SU-DHL-6 (cell line): ENCODE data around the gene GPR150.

ENCODE experiments used
- H2AFZ ChIP-seq: fragments of 200-600 bp; sonication (generic); 2 replicates; pipeline ENCODE4 v1.6.1; 2014; ENCODE audit warnings: low read depth, mild to moderate bottlenecking, moderate library complexity, mixed read lengths, antibody characterized with exemption, low read length; ENCODE audit not compliant: severe bottlenecking
- H3F3A ChIP-seq: fragments of 200-600 bp; shearing (Covaris generic); 2 replicates; pipeline ENCODE4 v1.6.0; 2016; ENCODE audit warnings: antibody characterized with exemption, mild to moderate bottlenecking; ENCODE audit not compliant: insufficient read depth
- H3K27ac ChIP-seq: fragments of 200-600 bp; sonication (generic); 2 replicates; pipeline ENCODE4 v1.5.1; 2016; ENCODE audit warnings: low read depth, mild to moderate bottlenecking, low read length, moderate library complexity, mixed read lengths
- H3K27me3 ChIP-seq: fragments of 200-600 bp; sonication (generic), shearing (Covaris generic); 2 replicates; pipeline ENCODE4 v1.6.0; 2014; ENCODE audit warnings: mild to moderate bottlenecking, low read length
- H3K36me3 ChIP-seq: fragments of 200-600 bp; sonication (generic); 2 replicates; pipeline ENCODE4 v1.6.1; 2014; ENCODE audit warnings: mild to moderate bottlenecking, low read length, mixed read lengths
- H3K4me2 ChIP-seq: fragments of 300-600, 200-600 bp; shearing (Covaris generic), sonication (generic); 2 replicates; pipeline ENCODE4 v1.6.0; 2014; ENCODE audit warnings: low read length, low read depth, mild to moderate bottlenecking; ENCODE audit not compliant: poor library complexity, severe bottlenecking
- H3K4me3 ChIP-seq: fragments of 200-600 bp; sonication (generic); 2 replicates; pipeline ENCODE4 v1.5.1; 2014; ENCODE audit warnings: antibody characterized with exemption, low read length, mild to moderate bottlenecking, mixed read lengths; ENCODE audit not compliant: insufficient read depth, poor library complexity, severe bottlenecking
- H3K79me2 ChIP-seq: fragments of 200-600 bp; sonication (generic); 2 replicates; pipeline ENCODE4 v1.6.1; 2014; ENCODE audit warnings: mild to moderate bottlenecking, low read length, moderate library complexity; ENCODE audit not compliant: insufficient read depth
- H3K9ac ChIP-seq: fragments of 200-600 bp; sonication (generic); 2 replicates; pipeline ENCODE4 v1.7.0; 2014; ENCODE audit warnings: mild to moderate bottlenecking, low read length
- H3K9me2 ChIP-seq: fragments of 200-600 bp; sonication (generic); replicated peaks from 2 replicates; pipeline ENCODE4 v1.6.1; 2014; ENCODE audit warnings: low read length; ENCODE audit not compliant: insufficient read depth
- H3K9me3 ChIP-seq: fragments of 200-600 bp; sonication (generic); 2 replicates; pipeline ENCODE4 v1.6.1; 2014; ENCODE audit warnings: low read length, mixed read lengths; ENCODE audit not compliant: insufficient read depth
- H4K20me1 ChIP-seq: fragments of 200-600 bp; sonication (generic); 2 replicates; pipeline ENCODE4 v1.6.1; 2014; ENCODE audit warnings: low read depth, mild to moderate bottlenecking, antibody characterized with exemption, low read length, moderate library complexity, mixed read lengths
- EZH2phosphoT487 ChIP-seq: fragments of 200-600 bp; sonication (generic), shearing (Covaris generic); conservative IDR thresholded peaks from 2 replicates; pipeline ENCODE4 v1.6.1; 2018; ENCODE audit warnings: mild to moderate bottlenecking, antibody characterized with exemption, low read length, moderate library complexity, mixed read lengths
- TF ChIP-seq, protein P1 (sequence below): fragments of 200-600 bp; sonication (generic); IDR thresholded peaks from one replicate; pipeline ENCODE4 v1.5.1; 2017; ENCODE audit warnings: antibody characterized with exemption, mild to moderate bottlenecking, low read length, moderate library complexity; ENCODE audit not compliant: insufficient read depth, poor library complexity, severe bottlenecking

The GPR150 gene

DNA sequence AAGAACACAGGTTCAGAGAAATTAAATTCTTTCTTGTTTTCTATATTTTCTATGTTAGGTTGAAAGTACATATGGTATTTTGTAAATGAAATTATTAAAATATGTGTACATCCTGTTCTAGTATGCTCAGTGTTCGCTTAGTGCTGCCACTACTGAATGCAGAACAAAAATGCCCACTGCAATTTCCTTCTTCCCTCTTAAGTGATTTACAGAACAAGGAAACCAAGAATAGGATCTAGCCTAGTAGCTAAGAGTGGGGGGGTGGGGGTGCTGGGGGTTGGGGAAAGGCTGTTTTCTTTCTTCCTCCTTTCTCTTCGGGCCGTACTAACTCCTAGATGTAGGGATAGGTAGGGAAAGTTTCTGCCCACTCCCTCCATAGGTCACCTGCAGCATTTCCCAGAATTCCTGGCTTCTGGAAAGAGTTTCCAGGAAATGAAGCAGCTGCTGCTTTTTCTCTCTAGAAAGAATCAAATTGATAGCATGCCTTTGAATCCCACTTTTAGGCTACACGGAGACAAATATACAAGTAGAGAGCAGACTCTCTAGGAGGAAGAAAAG lies 47.3 kb downstream of the GPR150 start:
- Histone ChIP-seq H3K36me3 (no peaks in the 10 kb centered on the region), H3K4me3 (no peak overlapping the region), H3K9ac (no peak overlapping the region), H3K27me3 (no peaks in the 10 kb centered on the region), H3K27ac (no peak overlapping the region), H3K79me2 (no peaks in the 10 kb centered on the region), H3F3A (no peaks in the 10 kb centered on the region), H3K9me3 (no peaks in the 10 kb centered on the region), H3K4me2 (no peak overlapping the region), H2AFZ (no peak overlapping the region), H3K9me2 (no peaks in the 10 kb centered on the region), H4K20me1 (no peaks in the 10 kb centered on the region)
- TF ChIP-seq, protein P1, sequence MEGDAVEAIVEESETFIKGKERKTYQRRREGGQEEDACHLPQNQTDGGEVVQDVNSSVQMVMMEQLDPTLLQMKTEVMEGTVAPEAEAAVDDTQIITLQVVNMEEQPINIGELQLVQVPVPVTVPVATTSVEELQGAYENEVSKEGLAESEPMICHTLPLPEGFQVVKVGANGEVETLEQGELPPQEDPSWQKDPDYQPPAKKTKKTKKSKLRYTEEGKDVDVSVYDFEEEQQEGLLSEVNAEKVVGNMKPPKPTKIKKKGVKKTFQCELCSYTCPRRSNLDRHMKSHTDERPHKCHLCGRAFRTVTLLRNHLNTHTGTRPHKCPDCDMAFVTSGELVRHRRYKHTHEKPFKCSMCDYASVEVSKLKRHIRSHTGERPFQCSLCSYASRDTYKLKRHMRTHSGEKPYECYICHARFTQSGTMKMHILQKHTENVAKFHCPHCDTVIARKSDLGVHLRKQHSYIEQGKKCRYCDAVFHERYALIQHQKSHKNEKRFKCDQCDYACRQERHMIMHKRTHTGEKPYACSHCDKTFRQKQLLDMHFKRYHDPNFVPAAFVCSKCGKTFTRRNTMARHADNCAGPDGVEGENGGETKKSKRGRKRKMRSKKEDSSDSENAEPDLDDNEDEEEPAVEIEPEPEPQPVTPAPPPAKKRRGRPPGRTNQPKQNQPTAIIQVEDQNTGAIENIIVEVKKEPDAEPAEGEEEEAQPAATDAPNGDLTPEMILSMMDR, result no peak
- TF ChIP-seq EZH2phosphoT487, result no peak

DNA sequence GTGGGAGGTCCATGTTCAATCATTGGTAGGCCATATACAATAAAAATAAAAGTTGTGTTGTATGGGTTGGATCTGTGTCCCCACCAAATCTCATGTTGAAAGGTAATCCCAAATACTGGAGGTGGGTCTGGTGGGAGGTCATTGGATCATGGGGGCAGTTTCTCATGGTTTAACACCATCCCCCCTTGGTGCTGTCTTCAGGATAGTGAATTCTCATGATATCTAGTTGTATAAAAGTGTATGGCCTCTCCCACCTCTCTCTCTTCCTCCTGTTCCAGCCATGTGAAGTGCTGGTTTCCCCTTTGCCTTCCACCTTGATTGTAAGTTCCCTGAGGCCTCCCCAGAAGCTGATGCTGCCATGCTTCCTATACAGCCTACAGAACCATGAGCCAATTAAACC lies 47.8 kb downstream of the GPR150 start:
- no peak overlapping the region for H3K4me2 ChIP-seq
- no peaks in the 10 kb centered on the region for H3K27me3 ChIP-seq
- H3K9ac ChIP-seq, result no peak overlapping the region
- H4K20me1 ChIP-seq, result no peaks in the 10 kb centered on the region
- H3K4me3 ChIP-seq, result no peak overlapping the region
- no peaks in the 10 kb centered on the region for H3F3A ChIP-seq
- TF ChIP-seq EZH2phosphoT487, result no peak
- TF ChIP-seq, protein P1, result no peak
- H3K79me2 ChIP-seq, result no peaks in the 10 kb centered on the region
- no peaks in the 10 kb centered on the region for H3K9me3 ChIP-seq
- no peak overlapping the region for H3K27ac ChIP-seq
- H3K36me3 ChIP-seq, result no peaks in the 10 kb centered on the region
- no peaks in the 10 kb centered on the region for H3K9me2 ChIP-seq
- H2AFZ ChIP-seq, result no peak overlapping the region

DNA sequence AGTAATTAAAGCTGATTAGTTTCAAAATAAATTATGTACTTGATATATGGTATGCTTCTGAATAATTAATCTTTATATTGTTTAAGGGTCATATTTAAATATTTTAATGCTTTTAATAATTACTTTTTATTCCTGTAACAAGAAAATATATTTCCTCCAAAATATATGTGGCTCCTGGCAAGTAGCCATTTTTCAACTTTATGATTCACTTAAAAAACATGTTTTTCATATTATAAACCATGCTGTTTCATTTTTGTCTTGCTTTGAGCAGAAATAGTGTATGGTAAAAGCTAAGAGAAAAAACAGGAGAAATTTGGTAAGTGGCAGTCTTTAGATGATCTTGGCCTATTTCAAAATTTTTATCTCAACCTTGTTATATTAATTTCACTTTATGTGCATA lies 48.3 kb downstream of the GPR150 start:
- Histone ChIP-seq H3K27me3 (no peaks in the 10 kb centered on the region), H3K9me2 (no peaks in the 10 kb centered on the region), H3K79me2 (no peaks in the 10 kb centered on the region), H3K4me3 (no peak overlapping the region), H3K9ac (no peak overlapping the region), H3K9me3 (no peaks in the 10 kb centered on the region), H3K27ac (no peak overlapping the region), H2AFZ (no peak overlapping the region), H3F3A (no peaks in the 10 kb centered on the region), H4K20me1 (no peaks in the 10 kb centered on the region), H3K36me3 (no peaks in the 10 kb centered on the region), H3K4me2 (no peak overlapping the region)
- TF ChIP-seq EZH2phosphoT487, result no peak
- TF ChIP-seq, protein P1, result no peak

DNA sequence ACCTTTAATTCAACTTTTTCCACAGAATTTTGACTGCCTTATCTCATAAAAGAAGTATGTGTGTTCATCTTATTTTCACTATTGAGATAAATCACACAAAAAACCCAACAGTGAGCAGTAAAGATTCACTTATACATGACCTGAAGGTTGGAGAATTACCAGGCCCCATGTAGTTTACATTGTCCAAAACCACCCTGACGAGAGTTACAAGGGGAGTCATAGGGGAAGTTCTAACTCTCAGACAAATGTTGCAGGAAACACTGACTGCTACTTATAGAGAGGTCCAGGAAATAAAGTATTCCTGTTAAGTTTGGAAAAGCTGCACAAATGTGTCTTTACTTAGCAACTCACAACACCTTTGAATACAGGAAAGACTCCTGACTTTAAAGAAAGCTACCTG lies 48.8 kb downstream of the GPR150 start:
- Histone ChIP-seq H3K9me2 (no peaks in the 10 kb centered on the region), H3K9ac (no peak overlapping the region), H3K36me3 (no peaks in the 10 kb centered on the region), H3K27ac (no peak overlapping the region), H3K4me3 (no peak overlapping the region), H3K4me2 (no peak overlapping the region), H2AFZ (no peak overlapping the region), H4K20me1 (no peaks in the 10 kb centered on the region), H3K27me3 (no peaks in the 10 kb centered on the region), H3F3A (no peaks in the 10 kb centered on the region), H3K79me2 (no peaks in the 10 kb centered on the region), H3K9me3 (no peaks in the 10 kb centered on the region)
- TF ChIP-seq, protein P1, result no peak
- no peak for TF ChIP-seq EZH2phosphoT487
